ENCODE data around the gene SPOCK1.

DNA sequence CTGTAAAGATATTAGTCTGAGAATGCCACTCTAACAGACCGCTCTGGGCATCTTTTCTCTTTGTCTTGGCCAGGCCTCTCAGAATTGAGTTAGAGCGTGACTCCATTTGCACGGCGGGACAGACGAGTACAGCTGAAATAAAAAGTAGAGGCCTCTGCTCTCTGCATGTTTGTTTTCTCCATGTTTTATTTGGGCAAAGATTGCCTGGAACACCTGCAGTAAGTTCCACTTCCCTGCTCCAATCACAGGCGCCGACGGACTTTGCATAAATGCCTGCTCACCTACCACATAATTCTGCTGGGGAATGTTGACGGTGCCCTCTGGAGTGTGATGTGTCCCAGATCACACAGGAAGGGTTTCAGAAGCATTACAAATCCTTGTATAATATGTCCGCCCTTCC lies 10.6 kb downstream of the SPOCK1 start:
- no peak for TF ChIP-seq SP1 (IDR thresholded peaks at IDR 0.05)
- no peak for TF ChIP-seq SUZ12 (IDR thresholded peaks at IDR 0.05)
- TF ChIP-seq ARNT (IDR thresholded peaks at IDR 0.05), result no peak
- no peak for TF ChIP-seq PKNOX1 (IDR thresholded peaks at IDR 0.05)
- TF ChIP-seq ZNF384 (IDR thresholded peaks at IDR 0.05), result no peak
- no peak for TF ChIP-seq BHLHE40 (IDR thresholded peaks at IDR 0.05; ENCODE audit: borderline replicate concordance)

All from HEK293T (cell line).